Left forelimb (tissue), 1 donor: ENCODE data around the gene ARMC2.

Experiments used
- DNase-seq: peaks from one replicate; pipeline ENCODE4 v3.0.0-alpha.2; 2018; ENCODE audit warnings: low spot score

Gene ARMC2

GRCh38 chr6:109019911-109020310, 171.7 kb downstream of the ARMC2 start:
- DNase-seq = no peak

- no peak for DNase-seq
Observed at GRCh38 chr6:109021870-109022269, 173.6 kb downstream of the ARMC2 start.

- no peak for DNase-seq
Observed at GRCh38 chr6:109023356-109023925, 175.2 kb downstream of the ARMC2 start.
